HG02623 (cell line): ENCODE results near the gene RTL1.

Source experiments
- ATAC-seq: cut with Tn5 transposase; IDR thresholded peaks from one replicate; pipeline ENCODE4 v1.9.1; 2021; ENCODE audit warnings: moderate library complexity; ENCODE audit not compliant: unreplicated experiment

The RTL1 gene

GRCh38 chr14:100903672-100904185, at the start of gene RTL1:
TSS of gene RTL1 (minus strand) at chr14:100903722. CDS start at chr14:100884788, 18,934 bp downstream.
- no peak for ATAC-seq

GRCh38 chr14:100950024-100950423, 46.5 kb upstream of the RTL1 start:
- ATAC-seq = no peak

GRCh38 chr14:100944052-100944451, 40.5 kb upstream of the RTL1 start:
- ATAC-seq = no peak

GRCh38 chr14:100930270-100930669, 26.7 kb upstream of the RTL1 start:
- no peak for ATAC-seq

- ATAC-seq = no peak
Observed at GRCh38 chr14:100915560-100915959, 12.0 kb upstream of the RTL1 start.

- ATAC-seq = no peak
Observed at GRCh38 chr14:100914597-100915021, 11.1 kb upstream of the RTL1 start.

GRCh38 chr14:100911665-100912316, 8.3 kb upstream of the RTL1 start:
- no peak for ATAC-seq

GRCh38 chr14:100910888-100911664, 7.6 kb upstream of the RTL1 start:
- no peak for ATAC-seq

GRCh38 chr14:100909439-100909838, 5.9 kb upstream of the RTL1 start:
- ATAC-seq = no peak

GRCh38 chr14:100907240-100907639, 3.7 kb upstream of the RTL1 start:
- no peak for ATAC-seq

GRCh38 chr14:100906420-100906819, 2.9 kb upstream of the RTL1 start:
- ATAC-seq = no peak

GRCh38 chr14:100905166-100905565, 1.6 kb upstream of the RTL1 start:
- ATAC-seq = no peak

GRCh38 chr14:100904307-100905087, 975 bp upstream of the RTL1 start:
- ATAC-seq = no peak

- no peak for ATAC-seq
Observed at GRCh38 chr14:100903134-100903468, 421 bp downstream of the RTL1 start.

GRCh38 chr14:100902295-100903133, 1.0 kb downstream of the RTL1 start:
- no peak for ATAC-seq

- ATAC-seq = no peak
Observed at GRCh38 chr14:100901391-100902183, 1.9 kb downstream of the RTL1 start.

GRCh38 chr14:100900837-100901390, 2.6 kb downstream of the RTL1 start:
- ATAC-seq = no peak

GRCh38 chr14:100899884-100900771, 3.4 kb downstream of the RTL1 start:
- no peak for ATAC-seq
